Measurements from ENCODE around the gene ACBD6. TPM values are rescaled to one million over a fixed set of nuclear protein-coding genes. Genes with fewer than 3 reads are reported as not detected.

ACBD6 gene
- total RNA-seq, 4 donors from 2014 or later: 26.4 to 34.6 (median 31.5) TPM

DNA sequence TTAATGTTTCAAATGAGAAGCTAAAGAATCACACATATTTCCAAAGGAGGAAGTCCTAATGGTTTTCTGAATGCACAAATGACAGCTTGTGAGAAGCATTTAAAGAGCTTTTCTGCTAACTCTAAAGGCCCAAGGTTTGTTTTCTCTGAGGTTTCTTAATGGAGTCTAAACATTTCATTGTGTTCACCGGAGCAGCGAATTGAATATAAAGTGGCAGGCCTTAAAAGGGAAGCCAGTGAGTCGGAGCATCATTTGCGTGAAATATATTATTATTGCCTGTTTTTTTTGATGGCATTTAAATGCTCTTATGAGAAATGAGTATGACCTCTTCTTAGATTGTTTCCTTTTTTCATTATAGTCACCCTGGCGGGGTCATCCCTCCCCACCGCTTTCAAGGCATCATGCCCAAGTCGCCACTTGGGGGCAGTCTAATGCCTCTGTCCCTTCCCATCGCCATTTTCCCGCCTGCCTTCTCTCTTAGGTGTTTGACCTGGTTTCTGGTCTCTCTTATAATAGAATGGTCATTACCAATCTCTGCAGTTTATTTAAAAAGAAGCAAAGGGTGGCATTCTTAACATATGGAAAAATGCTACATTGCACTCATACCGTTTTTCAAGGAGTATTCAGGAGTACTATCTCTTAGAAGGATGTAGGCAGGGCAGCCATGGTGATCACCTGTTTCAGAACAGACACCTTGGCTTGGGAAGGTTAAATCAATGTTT is 31.1 kb upstream of the ACBD6 start:
- TF ChIP-seq, protein P1, sequence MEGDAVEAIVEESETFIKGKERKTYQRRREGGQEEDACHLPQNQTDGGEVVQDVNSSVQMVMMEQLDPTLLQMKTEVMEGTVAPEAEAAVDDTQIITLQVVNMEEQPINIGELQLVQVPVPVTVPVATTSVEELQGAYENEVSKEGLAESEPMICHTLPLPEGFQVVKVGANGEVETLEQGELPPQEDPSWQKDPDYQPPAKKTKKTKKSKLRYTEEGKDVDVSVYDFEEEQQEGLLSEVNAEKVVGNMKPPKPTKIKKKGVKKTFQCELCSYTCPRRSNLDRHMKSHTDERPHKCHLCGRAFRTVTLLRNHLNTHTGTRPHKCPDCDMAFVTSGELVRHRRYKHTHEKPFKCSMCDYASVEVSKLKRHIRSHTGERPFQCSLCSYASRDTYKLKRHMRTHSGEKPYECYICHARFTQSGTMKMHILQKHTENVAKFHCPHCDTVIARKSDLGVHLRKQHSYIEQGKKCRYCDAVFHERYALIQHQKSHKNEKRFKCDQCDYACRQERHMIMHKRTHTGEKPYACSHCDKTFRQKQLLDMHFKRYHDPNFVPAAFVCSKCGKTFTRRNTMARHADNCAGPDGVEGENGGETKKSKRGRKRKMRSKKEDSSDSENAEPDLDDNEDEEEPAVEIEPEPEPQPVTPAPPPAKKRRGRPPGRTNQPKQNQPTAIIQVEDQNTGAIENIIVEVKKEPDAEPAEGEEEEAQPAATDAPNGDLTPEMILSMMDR (IDR thresholded peaks at IDR 0.05; ENCODE audit: low read depth): no peak

DNA sequence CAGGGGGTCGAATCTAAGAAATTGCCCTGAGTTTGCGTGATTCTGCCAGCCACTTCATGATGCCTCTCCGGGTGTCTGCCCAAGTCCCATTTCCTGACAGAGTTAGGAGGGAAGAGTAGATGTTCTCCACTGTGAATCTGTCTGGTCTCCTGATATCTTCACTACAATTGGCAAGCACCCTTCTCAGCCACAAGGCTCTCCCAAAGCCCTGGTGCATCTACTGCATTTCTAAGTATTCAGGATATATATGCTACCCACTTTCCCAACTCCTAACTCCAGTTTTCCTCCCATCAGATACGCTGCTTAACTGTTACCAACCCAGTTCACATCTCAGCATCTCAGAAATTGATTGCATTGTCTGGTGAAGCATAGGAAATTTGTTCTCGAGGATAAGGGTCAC is 30.5 kb upstream of the ACBD6 start:
- TF ChIP-seq, protein P1 (IDR thresholded peaks at IDR 0.05; ENCODE audit: low read depth): no peak

DNA sequence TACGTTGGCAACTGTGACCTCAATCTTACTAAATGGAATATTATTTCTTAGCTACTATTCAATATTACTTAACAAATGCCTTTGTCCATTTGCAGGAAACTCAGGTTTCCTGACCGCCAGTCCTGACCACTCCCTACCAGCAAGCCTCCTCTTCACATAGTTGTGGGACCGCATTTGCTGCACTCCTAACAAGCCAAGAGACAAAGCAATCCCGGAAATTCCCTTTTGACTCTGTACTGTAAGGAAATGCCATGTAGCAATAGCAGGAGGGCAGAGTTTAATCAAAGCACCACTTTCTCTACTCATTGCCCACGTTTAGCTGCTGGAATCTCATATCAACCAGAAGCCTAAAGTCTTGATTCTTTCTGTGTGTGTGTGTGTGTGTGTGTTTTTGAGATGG is 28.1 kb upstream of the ACBD6 start:
- TF ChIP-seq, protein P1 (IDR thresholded peaks at IDR 0.05; ENCODE audit: low read depth): no peak

DNA sequence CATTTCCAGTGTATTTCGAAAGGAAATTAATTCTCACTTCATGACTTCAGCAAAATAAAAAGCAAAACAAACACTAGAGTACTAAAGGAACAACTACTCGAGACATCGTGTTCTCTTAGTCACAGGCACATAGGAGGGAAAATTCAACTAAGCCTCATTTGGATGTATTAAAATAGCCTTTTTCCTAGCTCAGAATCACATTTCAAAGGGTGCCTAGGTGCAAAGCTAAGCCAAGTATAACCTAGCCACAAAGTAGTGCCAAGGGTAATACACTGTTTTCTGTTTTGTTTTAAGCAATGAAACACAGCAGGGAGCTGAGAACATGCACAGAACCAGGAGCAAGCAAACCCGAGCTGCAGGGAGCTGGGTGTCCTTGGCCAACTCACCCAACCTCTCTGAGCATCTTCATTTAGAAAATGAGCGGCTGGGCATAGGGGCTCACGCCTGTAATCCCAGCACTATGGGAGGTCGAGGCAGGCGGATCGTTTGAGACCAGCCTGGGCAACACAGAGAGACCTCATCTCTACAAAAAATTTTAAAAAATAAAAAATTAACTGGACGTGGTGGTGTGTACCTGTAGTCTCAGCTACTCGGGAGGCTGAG is 26.6 kb upstream of the ACBD6 start:
- TF ChIP-seq, protein P1 (IDR thresholded peaks at IDR 0.05; ENCODE audit: low read depth): no peak

DNA sequence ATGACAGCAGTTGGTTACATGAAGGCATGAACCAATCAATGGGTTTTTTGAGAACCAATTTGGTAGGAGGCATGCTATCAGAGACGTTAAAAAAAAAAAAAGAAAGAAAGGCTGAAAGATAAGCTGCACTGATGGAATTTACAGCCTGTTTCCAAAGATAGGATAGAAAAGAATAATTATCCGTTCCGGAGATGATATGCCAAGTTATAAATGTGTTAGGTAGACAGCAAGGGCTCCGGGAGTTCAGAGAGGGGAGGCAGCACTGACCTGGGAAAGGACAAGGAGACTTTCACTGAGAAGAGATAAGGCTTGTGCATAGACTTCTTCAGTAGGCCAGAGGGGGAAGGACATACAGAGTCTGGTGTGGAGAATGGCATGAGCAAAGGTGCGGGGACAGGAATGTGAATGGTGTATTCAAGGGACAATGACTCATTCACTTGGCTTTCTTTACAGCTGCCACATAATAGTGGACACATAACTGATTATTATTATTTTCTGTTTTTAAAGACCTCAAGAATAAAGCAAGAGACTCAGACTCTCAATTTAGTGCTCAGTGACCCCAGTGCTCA is 24.8 kb upstream of the ACBD6 start:
- TF ChIP-seq, protein P1 (IDR thresholded peaks at IDR 0.05; ENCODE audit: low read depth): no peak

DNA sequence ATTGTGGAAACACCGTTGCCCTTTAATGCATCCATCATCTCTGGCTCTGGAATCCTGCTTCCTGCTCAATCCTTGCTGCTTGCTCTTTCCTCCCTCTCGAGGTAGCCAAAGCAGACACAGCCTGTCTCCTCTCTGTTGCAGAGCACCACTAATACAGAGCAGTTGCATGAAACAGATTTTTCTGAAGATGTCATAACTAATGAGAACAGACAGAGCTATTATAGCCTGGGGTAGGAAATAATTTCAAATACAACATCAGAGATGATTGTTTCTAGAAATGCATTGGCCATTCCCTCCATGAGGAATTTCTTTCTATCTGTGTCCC is 23.3 kb upstream of the ACBD6 start:
- TF ChIP-seq, protein P1 (IDR thresholded peaks at IDR 0.05; ENCODE audit: low read depth): no peak

DNA sequence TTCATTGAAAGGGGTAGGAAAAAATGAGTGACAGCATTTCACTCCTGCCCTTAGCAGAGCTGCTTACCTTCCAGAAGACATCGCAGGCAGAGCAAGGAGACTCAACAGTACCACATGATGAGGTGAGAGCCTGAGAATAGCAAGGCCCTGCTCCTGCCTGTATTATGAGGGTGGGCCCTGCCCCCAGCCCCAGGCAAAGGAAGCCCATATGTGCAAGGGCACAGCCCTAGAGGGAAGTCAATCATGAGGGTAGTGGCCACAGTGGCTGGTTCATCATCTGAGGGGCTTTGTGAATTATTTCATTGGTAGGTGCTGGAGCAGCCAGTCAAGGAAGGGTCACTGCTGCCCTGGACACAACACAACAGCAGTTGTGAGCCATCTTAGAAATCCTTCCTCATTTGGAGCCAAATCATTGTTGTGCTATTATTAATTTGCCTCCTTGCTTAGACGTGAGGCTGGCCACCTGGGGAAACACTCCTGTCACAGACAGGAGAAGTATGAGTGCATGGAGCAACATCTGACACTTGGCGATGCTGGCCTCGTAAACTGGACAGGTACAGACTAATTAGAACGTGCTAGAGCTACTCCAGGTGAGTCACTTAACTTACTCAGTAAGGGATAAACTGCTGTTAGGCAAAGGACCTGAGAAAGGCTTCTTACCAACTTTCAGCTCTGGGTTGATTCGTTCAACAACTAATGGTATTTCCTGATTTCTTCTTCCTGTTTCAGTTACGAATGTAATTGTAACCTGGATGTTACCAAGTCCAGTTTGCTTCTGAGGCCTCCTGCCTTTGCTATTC is 22.7 kb upstream of the ACBD6 start:
- TF ChIP-seq, protein P1 (IDR thresholded peaks at IDR 0.05; ENCODE audit: low read depth): no peak
